Measurements from ENCODE around the gene ZSCAN22. TPM values are rescaled to one million over a fixed set of nuclear protein-coding genes. Genes with fewer than 3 reads are reported as not detected.

The ZSCAN22 gene
- total and polyA plus RNA-seq, 2 of the 13 experiments (the other 11 are each of a cell fraction or from before 2014, with no cell fraction given) = 2.5 to 3.5 TPM

DNA sequence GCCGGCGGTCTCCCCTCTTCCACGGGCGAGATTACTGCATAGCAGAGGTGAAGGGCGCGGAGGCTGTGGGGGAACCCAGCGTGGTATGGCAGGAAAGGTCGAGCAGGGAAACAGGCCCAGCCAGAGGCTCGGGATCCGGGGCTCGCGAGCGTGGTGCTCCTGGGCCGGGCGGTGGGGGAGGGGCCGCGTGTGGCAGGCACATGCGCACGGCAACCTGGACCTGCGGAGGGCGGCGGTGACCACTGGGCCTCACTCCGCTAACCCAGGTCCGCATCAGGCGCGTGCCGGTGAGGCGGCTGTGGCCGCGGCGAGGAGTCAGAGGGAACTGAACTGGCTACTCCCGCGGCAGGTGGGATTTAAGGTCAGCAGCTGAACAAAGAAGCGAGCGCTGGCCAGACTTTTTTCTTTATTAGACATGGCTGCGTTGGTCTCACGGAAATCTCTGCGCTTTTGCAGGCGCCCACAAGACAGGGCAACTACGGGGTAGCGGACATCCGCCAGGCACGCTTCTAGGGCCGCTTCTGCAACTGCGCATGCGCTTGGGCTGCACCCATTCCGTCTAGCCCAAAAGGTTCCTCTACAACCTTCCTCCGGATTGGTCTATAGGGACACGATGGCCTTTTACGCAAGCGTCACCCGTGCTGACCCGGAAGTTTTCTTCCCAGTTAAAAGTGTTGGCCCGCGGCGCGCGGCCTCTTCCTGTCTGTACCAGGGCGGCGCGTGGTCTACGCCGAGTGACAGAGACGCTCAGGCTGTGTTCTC, 60.0 kb downstream of the ZSCAN22 start, which contains the start of gene RPS5 (continued):
- no peak for TF ChIP-seq SUZ12 (IDR thresholded peaks at IDR 0.05; ENCODE audit: low read depth, low read length)
- TF ChIP-seq RBM22 (optimal IDR thresholded peaks at IDR 0.05; ENCODE audit: low read length) = peak; percentile 69
- TF ChIP-seq ZXDC (CRISPR knock-in tag; IDR thresholded peaks at IDR 0.05) = peak; percentile 70
- no peak; the same call in 1 of the 2 replicates for TF ChIP-seq HOXD1 (CRISPR knock-in tag; IDR thresholded peaks at IDR 0.05)
- TF ChIP-seq NR1H2 (CRISPR knock-in tag; IDR thresholded peaks at IDR 0.05; ENCODE audit: borderline replicate concordance, low read depth) = no peak; the same call in 1 of the 2 replicates
- no peak for TF ChIP-seq TBP (CRISPR knock-in tag; IDR thresholded peaks at IDR 0.05)
- no peak for TF ChIP-seq ZFP36L2 (CRISPR knock-in tag; IDR thresholded peaks at IDR 0.05)
- peak; percentile 31; the same call in 1 of the 2 replicates for TF ChIP-seq ERF (CRISPR knock-in tag; IDR thresholded peaks at IDR 0.05)
- peak; percentile 23; the same call in 1 of the 2 replicates for TF ChIP-seq ZSCAN25 (CRISPR knock-in tag; IDR thresholded peaks at IDR 0.05)
- 0 out of 2 replicates have a peak, but pooled peaks have one; percentile 32 for TF ChIP-seq ZSCAN20 (CRISPR knock-in tag; IDR thresholded peaks at IDR 0.05; ENCODE audit: borderline replicate concordance)
- TF ChIP-seq, protein P1, sequence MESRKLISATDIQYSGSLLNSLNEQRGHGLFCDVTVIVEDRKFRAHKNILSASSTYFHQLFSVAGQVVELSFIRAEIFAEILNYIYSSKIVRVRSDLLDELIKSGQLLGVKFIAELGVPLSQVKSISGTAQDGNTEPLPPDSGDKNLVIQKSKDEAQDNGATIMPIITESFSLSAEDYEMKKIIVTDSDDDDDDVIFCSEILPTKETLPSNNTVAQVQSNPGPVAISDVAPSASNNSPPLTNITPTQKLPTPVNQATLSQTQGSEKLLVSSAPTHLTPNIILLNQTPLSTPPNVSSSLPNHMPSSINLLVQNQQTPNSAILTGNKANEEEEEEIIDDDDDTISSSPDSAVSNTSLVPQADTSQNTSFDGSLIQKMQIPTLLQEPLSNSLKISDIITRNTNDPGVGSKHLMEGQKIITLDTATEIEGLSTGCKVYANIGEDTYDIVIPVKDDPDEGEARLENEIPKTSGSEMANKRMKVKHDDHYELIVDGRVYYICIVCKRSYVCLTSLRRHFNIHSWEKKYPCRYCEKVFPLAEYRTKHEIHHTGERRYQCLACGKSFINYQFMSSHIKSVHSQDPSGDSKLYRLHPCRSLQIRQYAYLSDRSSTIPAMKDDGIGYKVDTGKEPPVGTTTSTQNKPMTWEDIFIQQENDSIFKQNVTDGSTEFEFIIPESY (CRISPR knock-in tag; IDR thresholded peaks at IDR 0.05) = no peak
- TF ChIP-seq ZNF607 (CRISPR knock-in tag; IDR thresholded peaks at IDR 0.05; ENCODE audit: borderline replicate concordance) = peak; percentile 71
- TF ChIP-seq, protein P2, sequence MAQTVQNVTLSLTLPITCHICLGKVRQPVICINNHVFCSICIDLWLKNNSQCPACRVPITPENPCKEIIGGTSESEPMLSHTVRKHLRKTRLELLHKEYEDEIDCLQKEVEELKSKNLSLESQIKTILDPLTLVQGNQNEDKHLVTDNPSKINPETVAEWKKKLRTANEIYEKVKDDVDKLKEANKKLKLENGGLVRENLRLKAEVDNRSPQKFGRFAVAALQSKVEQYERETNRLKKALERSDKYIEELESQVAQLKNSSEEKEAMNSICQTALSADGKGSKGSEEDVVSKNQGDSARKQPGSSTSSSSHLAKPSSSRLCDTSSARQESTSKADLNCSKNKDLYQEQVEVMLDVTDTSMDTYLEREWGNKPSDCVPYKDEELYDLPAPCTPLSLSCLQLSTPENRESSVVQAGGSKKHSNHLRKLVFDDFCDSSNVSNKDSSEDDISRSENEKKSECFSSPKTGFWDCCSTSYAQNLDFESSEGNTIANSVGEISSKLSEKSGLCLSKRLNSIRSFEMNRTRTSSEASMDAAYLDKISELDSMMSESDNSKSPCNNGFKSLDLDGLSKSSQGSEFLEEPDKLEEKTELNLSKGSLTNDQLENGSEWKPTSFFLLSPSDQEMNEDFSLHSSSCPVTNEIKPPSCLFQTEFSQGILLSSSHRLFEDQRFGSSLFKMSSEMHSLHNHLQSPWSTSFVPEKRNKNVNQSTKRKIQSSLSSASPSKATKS (CRISPR knock-in tag; IDR thresholded peaks at IDR 0.05) = no peak
- TF ChIP-seq, protein P3, sequence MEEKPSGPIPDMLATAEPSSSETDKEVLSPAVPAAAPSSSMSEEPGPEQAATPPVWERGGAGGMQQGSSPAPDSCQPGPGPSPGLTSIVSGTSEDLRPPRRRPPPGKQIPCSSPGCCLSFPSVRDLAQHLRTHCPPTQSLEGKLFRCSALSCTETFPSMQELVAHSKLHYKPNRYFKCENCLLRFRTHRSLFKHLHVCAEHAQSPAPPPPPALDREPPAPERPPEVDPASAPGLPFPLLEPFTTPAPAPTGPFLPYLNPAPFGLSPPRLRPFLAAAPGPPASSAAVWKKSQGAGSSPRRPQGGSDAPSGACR (CRISPR knock-in tag; IDR thresholded peaks at IDR 0.05) = 0 out of 2 replicates have a peak, but pooled peaks have one; percentile 38
- peak; percentile 37; the same call in 1 of the 2 replicates for TF ChIP-seq HNF1B (CRISPR knock-in tag; IDR thresholded peaks at IDR 0.05)
- peak; percentile 26; the same call in 1 of the 2 replicates for TF ChIP-seq MAZ (IDR thresholded peaks at IDR 0.05; ENCODE audit: borderline replicate concordance, low read depth, low read length)
- peak; percentile 37 for TF ChIP-seq MAZ (CRISPR knock-in tag; IDR thresholded peaks at IDR 0.05; ENCODE audit: low read depth)
- TF ChIP-seq ZNF333 (CRISPR knock-in tag; IDR thresholded peaks at IDR 0.05; ENCODE audit: borderline replicate concordance) = peak; percentile 85
- TF ChIP-seq NKX3-1 (CRISPR knock-in tag; IDR thresholded peaks at IDR 0.05) = peak; percentile 76; the same call in 1 of the 2 replicates
